ENCODE results near the gene IL1RAPL2. TPM values are rescaled to one million over a fixed set of nuclear protein-coding genes. Genes with fewer than 3 reads are reported as not detected.

IL1RAPL2 gene
- polyA plus RNA-seq, 3 donors, result not detected

GRCh38 chrX:105700331-105700730, 1134.3 kb downstream of the IL1RAPL2 start:
- no peaks in the 10 kb centered on the region for H4K20me1 ChIP-seq (ENCODE audit: insufficient read depth, low read length)

GRCh38 chrX:105701310-105702052, 1135.5 kb downstream of the IL1RAPL2 start:
- WGBS (ENCODE audit: insufficient coverage), result no CpG with 5 or more reads among the region's 3 CpGs

More at GRCh38 chrX:105700331-105700730, 1134.3 kb downstream of the IL1RAPL2 start:
- Histone ChIP-seq H3K4me3 (replicated peaks in 1 of 3; ENCODE audit: low read depth in 2 of 3, low read length in 3 of 3) (no peak overlapping the region), H3K9me3 (replicated peaks in 1 of 2; ENCODE audit: control insufficient read depth in 1 of 2, insufficient read depth in 1 of 2, low read length in 2 of 2) (no peaks in the 10 kb centered on the region), H2AFZ (ENCODE audit: insufficient read depth, low read depth, low read length, poor library complexity, severe bottlenecking) (no peak overlapping the region), H3K27ac (ENCODE audit: low read depth in 1 of 2, low read length in 2 of 2) (no peak overlapping the region), H3K36me3 (replicated peaks in 1 of 2; ENCODE audit: control insufficient read depth in 1 of 2, insufficient read depth in 2 of 2, low read length in 2 of 2) (no peaks in the 10 kb centered on the region), H3K79me2 (ENCODE audit: insufficient read depth, low read length) (no peaks in the 10 kb centered on the region), H3K9ac (ENCODE audit: insufficient read depth, low read length, poor library complexity, severe bottlenecking) (no peak overlapping the region), H3K4me1 (ENCODE audit: control insufficient read depth in 1 of 2, insufficient read depth in 2 of 2, low read length in 2 of 2) (no peaks in the 10 kb centered on the region), H3K27me3 (ENCODE audit: control insufficient read depth in 2 of 2, insufficient read depth in 2 of 2, low read length in 2 of 2) (no peaks in the 10 kb centered on the region), H3K4me2 (replicated peaks; ENCODE audit: extremely low read depth, low read length, poor library complexity, severe bottlenecking) (no peak overlapping the region)
- TF ChIP-seq CTCF (IDR thresholded peaks at IDR 0.05), result no peak
- Mint-ChIP-seq H3K27ac (no peak overlapping the region), H3K36me3 (no peaks in the 10 kb centered on the region), H3K9me3 (peaks cover 0 to 6% (median 0%) of the 10 kb centered on the region in 7 donors), H3K4me3 (no peak overlapping the region), H3K27me3 (ENCODE audit: low read depth in 3 of 3) (peaks cover 0 to 3% (median 1%) of the 10 kb centered on the region in 3 donors), H3K4me1 (no peaks in the 10 kb centered on the region)
- WGBS (ENCODE audit: insufficient coverage), result no CpG with 5 or more reads among the region's 1 CpG
- intact Hi-C loops (cut with micrococcal nuclease), result loop anchor here in 1 of 2 donors (10.0 kb wide), 1 partner anchor 56 kb away; no protein-coding TSS in a partner anchor
- no peak for DNase-seq

More at GRCh38 chrX:105701310-105702052, 1135.5 kb downstream of the IL1RAPL2 start:
- no peaks in the 10 kb centered on the region for H3K36me3 Mint-ChIP-seq
- peaks cover 0 to 2% (median 0%) of the 10 kb centered on the region in 7 donors for H3K9me3 Mint-ChIP-seq
- no peaks in the 10 kb centered on the region for H3K79me2 ChIP-seq (ENCODE audit: insufficient read depth, low read length)
- no peaks in the 10 kb centered on the region for H3K4me1 ChIP-seq (ENCODE audit: control insufficient read depth in 1 of 2, insufficient read depth in 2 of 2, low read length in 2 of 2)
- no peak overlapping the region for H2AFZ ChIP-seq (ENCODE audit: insufficient read depth, low read depth, low read length, poor library complexity, severe bottlenecking)
- H3K27ac Mint-ChIP-seq, result no peak overlapping the region
- no peak overlapping the region for H3K4me3 ChIP-seq (replicated peaks in 1 of 3; ENCODE audit: low read depth in 2 of 3, low read length in 3 of 3)
- DNase-seq, result no peak
- no peaks in the 10 kb centered on the region for H4K20me1 ChIP-seq (ENCODE audit: insufficient read depth, low read length)
- H3K27me3 Mint-ChIP-seq (ENCODE audit: low read depth in 3 of 3), result peaks cover 0 to 3% (median 1%) of the 10 kb centered on the region in 3 donors
- no peaks in the 10 kb centered on the region for H3K27me3 ChIP-seq (ENCODE audit: control insufficient read depth in 2 of 2, insufficient read depth in 2 of 2, low read length in 2 of 2)
- H3K9me3 ChIP-seq (replicated peaks in 1 of 2; ENCODE audit: control insufficient read depth in 1 of 2, insufficient read depth in 1 of 2, low read length in 2 of 2), result no peaks in the 10 kb centered on the region
- H3K4me1 Mint-ChIP-seq, result no peaks in the 10 kb centered on the region
- no peak for TF ChIP-seq CTCF (IDR thresholded peaks at IDR 0.05)
- H3K4me3 Mint-ChIP-seq, result no peak overlapping the region
- intact Hi-C loops (cut with micrococcal nuclease), result loop anchor here in 1 of 2 donors (10.0 kb wide), 1 partner anchor 57 kb away; no protein-coding TSS in a partner anchor
- H3K36me3 ChIP-seq (replicated peaks in 1 of 2; ENCODE audit: control insufficient read depth in 1 of 2, insufficient read depth in 2 of 2, low read length in 2 of 2), result no peaks in the 10 kb centered on the region
- H3K4me2 ChIP-seq (replicated peaks; ENCODE audit: extremely low read depth, low read length, poor library complexity, severe bottlenecking), result no peak overlapping the region
- H3K27ac ChIP-seq (ENCODE audit: low read depth in 1 of 2, low read length in 2 of 2), result no peak overlapping the region
- H3K9ac ChIP-seq (ENCODE audit: insufficient read depth, low read length, poor library complexity, severe bottlenecking), result no peak overlapping the region
